Measurements from ENCODE around the gene ARHGEF12. TPM values are rescaled to one million over a fixed set of nuclear protein-coding genes. Genes with fewer than 3 reads are reported as not detected.

ARHGEF12 gene
- total RNA-seq, 1 experiment from 2014 or later: 20.8 TPM

DNA sequence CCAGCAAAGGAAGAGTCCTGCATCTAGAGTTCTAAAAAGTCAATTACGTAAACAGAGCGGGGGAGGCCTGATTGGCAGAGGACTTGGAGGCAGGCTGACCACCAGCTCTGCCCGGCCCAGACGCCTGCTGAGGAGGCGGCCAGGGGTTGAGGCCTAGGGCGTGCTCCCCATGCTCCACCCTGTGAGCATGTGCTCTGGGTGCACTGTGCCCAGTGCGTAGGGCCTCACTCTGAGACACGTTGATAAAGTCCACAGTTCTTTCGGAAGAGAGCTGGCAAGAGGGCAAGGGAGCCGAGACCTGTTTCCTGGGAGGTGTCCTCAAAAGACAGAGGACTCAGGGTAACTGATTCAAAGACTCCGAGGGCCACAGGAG lies 200.6 kb downstream of the ARHGEF12 start:
- DNase-seq (ENCODE audit: low read depth): no peak

GRCh38 chr11:120537996-120538395 lies 201.8 kb downstream of the ARHGEF12 start:
- no peak for DNase-seq (ENCODE audit: low read depth)

DNA sequence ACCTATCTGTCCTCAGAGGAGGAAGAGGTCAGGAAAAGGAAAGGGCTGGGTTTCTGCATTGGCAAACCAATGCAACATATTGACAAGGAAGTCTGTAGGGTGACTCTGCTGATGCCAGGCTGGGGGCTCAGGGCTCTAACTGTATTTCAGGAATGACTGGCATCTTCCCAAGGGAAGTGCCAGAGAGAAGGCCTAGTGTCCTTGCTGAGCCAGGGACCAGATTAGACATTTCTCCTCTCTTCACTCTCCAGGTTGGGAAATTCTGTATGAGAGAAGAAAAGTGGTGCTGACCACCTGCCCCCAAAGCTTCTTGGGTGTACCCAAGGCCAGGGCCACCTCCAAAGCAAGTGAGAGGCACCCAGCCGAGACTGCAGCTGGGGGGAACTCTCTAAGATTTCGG lies 202.5 kb downstream of the ARHGEF12 start:
- DNase-seq (ENCODE audit: low read depth): no peak

Other genes starting within 250 kb of the ARHGEF12 start
- gene TRIM29, start 198.3 kb upstream of the ARHGEF12 start, total RNA-seq (2014; rRNA removed; shearing (Covaris generic)): 0.06 TPM in 1 of 2 replicates, not detected in the other
- 57.1 and 62.2 TPM in 2 replicates for gene OAF, start 125.4 kb upstream of the ARHGEF12 start, total RNA-seq (2014; rRNA removed; shearing (Covaris generic))
- not detected in 2 replicates for gene POU2F3, start 96.3 kb upstream of the ARHGEF12 start, total RNA-seq (2014; rRNA removed; shearing (Covaris generic))
- gene TLCD5, start 11.1 kb upstream of the ARHGEF12 start, total RNA-seq (2014; rRNA removed; shearing (Covaris generic)): 5.7 and 11.4 TPM in 2 replicates
- 0.11 and 0.12 TPM in 2 replicates for gene GRIK4, start 175.3 kb downstream of the ARHGEF12 start, total RNA-seq (2014; rRNA removed; shearing (Covaris generic))

Measured in Daoy (cell line).